Measurements from ENCODE around the gene PRKCQ. TPM values are rescaled to one million over a fixed set of nuclear protein-coding genes. Genes with fewer than 3 reads are reported as not detected.
"Not testable (repeated sequence)": the region's sequence is repeated elsewhere in the genome, so short reads cannot be mapped to it uniquely, and the experiment has no call there.

PRKCQ gene
- total RNA-seq, 1 donor from 2014 or later, result 14.6 TPM

DNA sequence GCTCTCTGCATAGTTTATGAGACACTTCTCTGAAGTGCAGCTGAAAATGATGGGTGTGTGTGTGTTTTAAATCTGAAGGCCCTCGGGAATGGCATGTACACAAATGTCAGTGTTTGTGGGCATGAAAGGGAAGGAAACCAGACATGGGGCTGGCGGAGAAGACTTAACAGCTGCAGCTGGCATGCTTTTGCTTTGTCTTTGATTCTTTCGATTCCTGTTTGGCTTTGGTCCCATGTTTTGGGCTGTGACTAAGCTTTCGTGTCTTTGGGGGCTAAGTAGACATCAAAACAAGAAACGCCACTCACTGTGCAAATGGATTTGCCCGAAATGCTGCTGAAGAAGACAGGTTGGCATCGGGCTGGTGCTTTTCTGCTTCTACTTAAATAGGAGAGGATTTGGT is 198.0 kb downstream of the PRKCQ start:
- Histone ChIP-seq H3K27me3 (ENCODE audit: control insufficient read depth in 3 of 3, insufficient read depth in 3 of 3, low read length in 3 of 3) (no peaks in the 10 kb centered on the region), H3K9ac (ENCODE audit: low read depth in 1 of 3, low read length in 3 of 3) (no peak overlapping the region), H3K4me1 (ENCODE audit: control insufficient read depth in 3 of 3, insufficient read depth in 3 of 3, low read length in 3 of 3) (peaks cover 0 to 8% (median 4%) of the 10 kb centered on the region in 3 donors), H3K9me3 (ENCODE audit: control insufficient read depth in 3 of 3, low read length in 3 of 3) (no peaks in the 10 kb centered on the region), H3K4me3 (ENCODE audit: low read length in 3 of 3) (no peak overlapping the region), H3K27ac (ENCODE audit: low read depth, low read length) (no peak overlapping the region), H3K36me3 (ENCODE audit: control insufficient read depth in 3 of 3, insufficient read depth in 3 of 3, low read length in 3 of 3) (no peaks in the 10 kb centered on the region)

GRCh38 chr10:6380478-6380877 is 199.6 kb downstream of the PRKCQ start:
- not testable (repeated sequence) for H3K27ac ChIP-seq (ENCODE audit: low read depth, low read length); H3K4me1 ChIP-seq (ENCODE audit: control insufficient read depth in 3 of 3, insufficient read depth in 3 of 3, low read length in 3 of 3); H3K27me3 ChIP-seq (ENCODE audit: control insufficient read depth in 3 of 3, insufficient read depth in 3 of 3, low read length in 3 of 3); H3K36me3 ChIP-seq (ENCODE audit: control insufficient read depth in 3 of 3, insufficient read depth in 3 of 3, low read length in 3 of 3); H3K9ac ChIP-seq (ENCODE audit: low read depth in 1 of 3, low read length in 3 of 3); H3K9me3 ChIP-seq (ENCODE audit: control insufficient read depth in 3 of 3, low read length in 3 of 3); H3K4me3 ChIP-seq (ENCODE audit: low read length in 3 of 3)

DNA sequence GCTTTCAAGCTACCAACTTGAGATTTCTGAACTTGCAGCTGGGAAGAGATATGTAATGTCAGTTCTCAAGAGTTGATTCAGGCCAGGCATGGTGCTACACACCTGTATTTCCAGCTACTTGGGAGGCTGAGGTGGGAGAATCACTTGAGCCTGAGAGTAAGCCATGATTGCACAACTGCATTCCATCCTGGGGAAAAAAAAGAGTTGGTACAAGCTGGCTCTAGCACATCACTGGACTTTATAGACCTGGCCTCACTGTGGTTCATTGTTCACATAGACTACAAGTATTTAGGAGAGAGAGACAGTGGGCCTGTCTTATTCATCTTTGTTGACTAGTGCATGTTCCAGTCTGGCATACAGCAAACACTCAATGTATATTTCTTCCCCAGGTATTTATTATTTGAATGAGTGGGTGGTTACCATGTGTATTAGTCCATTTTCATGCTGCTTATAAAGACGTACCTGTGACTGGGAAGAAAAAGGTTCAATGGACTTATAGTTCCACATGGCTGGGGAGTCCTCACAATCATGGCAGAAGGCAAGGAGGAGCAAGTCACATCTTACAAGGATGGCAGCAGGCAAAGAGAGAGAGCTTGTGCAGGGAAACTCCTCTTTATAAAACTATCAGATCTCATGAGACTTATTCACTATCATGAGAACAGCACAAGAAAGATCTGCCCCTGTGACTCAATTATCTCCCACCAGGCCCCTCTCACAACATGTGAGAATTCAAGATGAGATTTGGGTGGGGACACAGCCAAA is 200.9 kb downstream of the PRKCQ start:
- Histone ChIP-seq H3K4me3 (ENCODE audit: low read length in 3 of 3) (no peak overlapping the region), H3K4me1 (ENCODE audit: control insufficient read depth in 3 of 3, insufficient read depth in 3 of 3, low read length in 3 of 3) (peaks cover 0 to 8% (median 4%) of the 10 kb centered on the region in 3 donors), H3K27me3 (ENCODE audit: control insufficient read depth in 3 of 3, insufficient read depth in 3 of 3, low read length in 3 of 3) (no peaks in the 10 kb centered on the region), H3K9ac (ENCODE audit: low read depth in 1 of 3, low read length in 3 of 3) (no peak overlapping the region), H3K9me3 (ENCODE audit: control insufficient read depth in 3 of 3, low read length in 3 of 3) (no peaks in the 10 kb centered on the region), H3K27ac (ENCODE audit: low read depth, low read length) (no peak overlapping the region), H3K36me3 (ENCODE audit: control insufficient read depth in 3 of 3, insufficient read depth in 3 of 3, low read length in 3 of 3) (no peaks in the 10 kb centered on the region)

Measured in skeletal muscle tissue (tissue), 4 donors.